HG03460 (cell line): ENCODE data around the gene OPRL1.

Experiments used
- ATAC-seq: cut with Tn5 transposase; IDR thresholded peaks from one replicate; pipeline ENCODE4 v1.9.1; 2021; ENCODE audit not compliant: unreplicated experiment

OPRL1 gene

GRCh38 chr20:64042054-64042781 lies 37.7 kb upstream of the OPRL1 start:
- ATAC-seq, result no peak

- no peak for ATAC-seq
Measured at GRCh38 chr20:64043768-64044167, 36.1 kb upstream of the OPRL1 start.

- ATAC-seq, result no peak
Measured at GRCh38 chr20:64044484-64045247, 35.2 kb upstream of the OPRL1 start.

GRCh38 chr20:64045346-64046011 lies 34.4 kb upstream of the OPRL1 start:
- ATAC-seq, result no peak

GRCh38 chr20:64047046-64047389 lies 32.9 kb upstream of the OPRL1 start:
- ATAC-seq, result no peak

- ATAC-seq, result no peak
Measured at GRCh38 chr20:64047968-64048401, 31.9 kb upstream of the OPRL1 start.

GRCh38 chr20:64048402-64049044 lies 31.4 kb upstream of the OPRL1 start:
- no peak for ATAC-seq

GRCh38 chr20:64049060-64049877 lies 30.6 kb upstream of the OPRL1 start, which contains the start of gene SOX18:
Gene SOX18, minus strand, starts transcription at chr20:64049639. Its CDS starts 123 bp downstream, at chr20:64049516.
- no peak for ATAC-seq

- ATAC-seq, result no peak
Measured at GRCh38 chr20:64049878-64050260, 30.0 kb upstream of the OPRL1 start.

GRCh38 chr20:64050261-64051032 lies 29.4 kb upstream of the OPRL1 start:
- no peak for ATAC-seq

GRCh38 chr20:64051033-64051452 lies 28.8 kb upstream of the OPRL1 start:
- no peak for ATAC-seq

- ATAC-seq, result no peak
Measured at GRCh38 chr20:64051561-64052325, 28.1 kb upstream of the OPRL1 start.

GRCh38 chr20:64052326-64052722 lies 27.6 kb upstream of the OPRL1 start:
- no peak for ATAC-seq

- no peak for ATAC-seq
Measured at GRCh38 chr20:64052987-64053840, 26.7 kb upstream of the OPRL1 start.

- ATAC-seq, result no peak
Measured at GRCh38 chr20:64053841-64054661, 25.8 kb upstream of the OPRL1 start.

GRCh38 chr20:64055396-64055892 lies 24.4 kb upstream of the OPRL1 start:
- no peak for ATAC-seq
